Hepatocyte (in vitro differentiated cells): ENCODE measurements around the gene GTF2A2. TPM values are rescaled to one million over a fixed set of nuclear protein-coding genes. Genes with fewer than 3 reads are reported as not detected.
"Not testable (repeated sequence)": the region's sequence is repeated elsewhere in the genome, so short reads cannot be mapped to it uniquely, and the experiment has no call there.

Experiments used
- DNase-seq: peaks from one replicate; pipeline ENCODE4 v3.0.0-alpha.2; 2016; ENCODE audit warnings: low spot score
- H2AFZ ChIP-seq: fragments of 200-600 bp; sonication (generic); 2 replicates; pipeline ENCODE4 v1.6.0; 2016; ENCODE audit warnings: antibody characterized with exemption, mild to moderate bottlenecking
- H3K27ac ChIP-seq: fragments of 200-600 bp; sonication (generic); 2 replicates; pipeline ENCODE4 v1.5.1; 2016; ENCODE audit warnings: mild to moderate bottlenecking
- H3K27me3 ChIP-seq: fragments of 200-600 bp; sonication (generic); 2 replicates; pipeline ENCODE4 v1.6.1; 2016
- H3K36me3 ChIP-seq: fragments of 200-600 bp; sonication (generic); replicated peaks from 2 replicates; pipeline ENCODE4 v1.5.1; 2016; ENCODE audit warnings: low read depth; ENCODE audit not compliant: insufficient read depth
- H3K4me1 ChIP-seq: fragments of 200-600 bp; sonication (generic); 2 replicates; pipeline ENCODE4 v1.5.1; 2016; ENCODE audit warnings: mild to moderate bottlenecking, moderate library complexity; ENCODE audit not compliant: insufficient read depth
- H3K4me2 ChIP-seq: fragments of 200-600 bp; sonication (generic); 2 replicates; pipeline ENCODE4 v1.6.0; 2016
- H3K4me3 ChIP-seq: fragments of 200-600 bp; sonication (generic); 2 replicates; pipeline ENCODE4 v1.5.1; 2016; ENCODE audit warnings: mild to moderate bottlenecking
- H3K79me2 ChIP-seq: fragments of 200-600 bp; sonication (generic); 2 replicates; pipeline ENCODE4 v1.6.0; 2017; ENCODE audit warnings: mild to moderate bottlenecking
- H3K9me2 ChIP-seq: fragments of 200-600 bp; sonication (generic); replicated peaks from 2 replicates; pipeline ENCODE4 v1.6.0; 2017; ENCODE audit warnings: mild to moderate bottlenecking; ENCODE audit not compliant: insufficient read depth
- H3K9me3 ChIP-seq: fragments of 200-600 bp; sonication (generic); 2 replicates; pipeline ENCODE4 v1.5.1; 2016; ENCODE audit warnings: low read depth, mild to moderate bottlenecking
- H4K20me1 ChIP-seq: fragments of 200-600 bp; sonication (generic); 2 replicates; pipeline ENCODE4 v1.6.0; 2016; ENCODE audit warnings: mild to moderate bottlenecking; ENCODE audit not compliant: insufficient read depth, poor library complexity, severe bottlenecking
- EZH2 ChIP-seq: fragments of 200-600 bp; sonication (generic); IDR thresholded peaks from 2 replicates; pipeline ENCODE4 v1.6.1; 2016; ENCODE audit warnings: antibody characterized with exemption, mild to moderate bottlenecking, borderline replicate concordance
- EZH2phosphoT487 ChIP-seq: fragments of 200-600 bp; sonication (generic); IDR thresholded peaks from one replicate; pipeline ENCODE4 v1.6.1; 2018; ENCODE audit warnings: antibody characterized with exemption, mild to moderate bottlenecking, low read depth, moderate library complexity; ENCODE audit not compliant: unreplicated experiment, severe bottlenecking
- WGBS: methylation state at CpG from one replicate; pipeline ENCODE4 v1.1.6; 2016; ENCODE audit warnings: low lambda C conversion rate; ENCODE audit errors: missing lambda C conversion rate; 5-methylcytosine and 5-hydroxymethylcytosine counted together
- polyA plus RNA-seq: library from polyadenylated mRNA; unstranded; fragments of >200 nt; fragmentation: Nextera tagmentation; extraction: Ambion mirVana; gene quantifications from 2 replicates; pipeline ENCODE4 v1.2.1, GENCODE V29; 2016
- total RNA-seq: library from RNA; depleted of rRNA; stranded (reverse); fragments of >200 nt; gene quantifications from 2 replicates; pipeline ENCODE4 v1.2.3, GENCODE V29; 2014
- TF ChIP-seq, protein P1 (sequence below): fragments of 200-600 bp; sonication (generic); IDR thresholded peaks from 2 replicates; pipeline ENCODE4 v1.5.1; 2016; ENCODE audit warnings: antibody characterized with exemption, mild to moderate bottlenecking; ENCODE audit not compliant: poor library complexity

Gene GTF2A2
- total and polyA plus RNA-seq, 2 experiments from 2014 or later = 42.9 to 253 TPM

DNA sequence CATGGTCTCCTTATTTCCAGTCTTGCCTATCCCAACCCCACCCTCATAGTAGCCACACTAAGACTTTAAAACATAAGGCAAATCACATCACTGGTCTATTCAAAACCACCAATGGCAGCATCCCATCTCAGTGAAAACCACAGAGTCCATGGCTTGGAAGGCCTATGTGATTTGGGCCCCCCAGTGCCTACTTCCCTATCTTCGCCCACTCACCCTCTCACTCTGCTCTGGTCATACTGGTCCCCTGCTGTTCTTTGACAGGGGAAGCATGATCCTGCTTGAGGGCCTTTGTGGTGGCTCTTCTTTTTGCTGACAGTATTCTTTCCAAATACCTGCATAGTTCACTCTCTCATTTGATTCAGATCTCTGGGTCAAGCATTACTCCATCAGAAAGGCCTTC, 3.3 kb downstream of the GTF2A2 start:
- Histone ChIP-seq H3K4me3 (no peak overlapping the region), H3K27me3 (no peaks in the 10 kb centered on the region), H3K4me1 (peaks cover 12% of the 10 kb centered on the region), H3K4me2 (no peak overlapping the region), H2AFZ (no peak overlapping the region), H3K9me2 (no peaks in the 10 kb centered on the region), H3K27ac (no peak overlapping the region), H3K9me3 (no peaks in the 10 kb centered on the region), H3K36me3 (no peaks in the 10 kb centered on the region), H4K20me1 (peaks cover 17% of the 10 kb centered on the region), H3K79me2 (peaks cover 66% of the 10 kb centered on the region)
- WGBS = 100% methylated on average over 1 of the region's 1 CpG
- no peak for DNase-seq
- TF ChIP-seq EZH2phosphoT487 = no peak
- TF ChIP-seq, protein P1, sequence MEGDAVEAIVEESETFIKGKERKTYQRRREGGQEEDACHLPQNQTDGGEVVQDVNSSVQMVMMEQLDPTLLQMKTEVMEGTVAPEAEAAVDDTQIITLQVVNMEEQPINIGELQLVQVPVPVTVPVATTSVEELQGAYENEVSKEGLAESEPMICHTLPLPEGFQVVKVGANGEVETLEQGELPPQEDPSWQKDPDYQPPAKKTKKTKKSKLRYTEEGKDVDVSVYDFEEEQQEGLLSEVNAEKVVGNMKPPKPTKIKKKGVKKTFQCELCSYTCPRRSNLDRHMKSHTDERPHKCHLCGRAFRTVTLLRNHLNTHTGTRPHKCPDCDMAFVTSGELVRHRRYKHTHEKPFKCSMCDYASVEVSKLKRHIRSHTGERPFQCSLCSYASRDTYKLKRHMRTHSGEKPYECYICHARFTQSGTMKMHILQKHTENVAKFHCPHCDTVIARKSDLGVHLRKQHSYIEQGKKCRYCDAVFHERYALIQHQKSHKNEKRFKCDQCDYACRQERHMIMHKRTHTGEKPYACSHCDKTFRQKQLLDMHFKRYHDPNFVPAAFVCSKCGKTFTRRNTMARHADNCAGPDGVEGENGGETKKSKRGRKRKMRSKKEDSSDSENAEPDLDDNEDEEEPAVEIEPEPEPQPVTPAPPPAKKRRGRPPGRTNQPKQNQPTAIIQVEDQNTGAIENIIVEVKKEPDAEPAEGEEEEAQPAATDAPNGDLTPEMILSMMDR = no peak
- no peak for TF ChIP-seq EZH2

DNA sequence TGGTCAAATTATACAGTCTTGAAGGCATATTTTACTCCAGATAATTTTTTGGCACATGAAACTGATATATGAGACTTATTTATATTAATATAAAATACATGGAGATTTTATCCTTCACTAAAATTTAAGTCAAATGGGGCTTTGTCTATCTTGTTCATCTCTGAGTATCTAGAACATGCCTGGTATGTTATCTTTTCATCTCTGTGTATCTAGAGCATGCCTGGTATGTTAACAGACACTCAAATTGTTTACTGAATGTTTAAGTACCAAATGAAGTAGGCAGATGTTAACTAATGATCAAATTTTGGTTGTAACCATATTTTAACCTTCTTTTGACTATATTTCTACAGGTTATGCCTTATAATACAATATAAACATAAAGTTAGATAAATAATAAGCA, 7.7 kb downstream of the GTF2A2 start:
- H3K4me1 ChIP-seq = no peaks in the 10 kb centered on the region
- H3K79me2 ChIP-seq = peaks cover 46% of the 10 kb centered on the region
- no peak for DNase-seq
- H4K20me1 ChIP-seq = peaks cover 5% of the 10 kb centered on the region
- no peaks in the 10 kb centered on the region for H3K27me3 ChIP-seq
- no peaks in the 10 kb centered on the region for H3K36me3 ChIP-seq
- H2AFZ ChIP-seq = no peak overlapping the region
- no peak overlapping the region for H3K4me3 ChIP-seq
- H3K4me2 ChIP-seq = no peak overlapping the region
- H3K9me2 ChIP-seq = no peaks in the 10 kb centered on the region
- TF ChIP-seq EZH2phosphoT487 = no peak
- no peak for TF ChIP-seq EZH2
- TF ChIP-seq, protein P1 = no peak
- H3K27ac ChIP-seq = no peak overlapping the region
- no peaks in the 10 kb centered on the region for H3K9me3 ChIP-seq

DNA sequence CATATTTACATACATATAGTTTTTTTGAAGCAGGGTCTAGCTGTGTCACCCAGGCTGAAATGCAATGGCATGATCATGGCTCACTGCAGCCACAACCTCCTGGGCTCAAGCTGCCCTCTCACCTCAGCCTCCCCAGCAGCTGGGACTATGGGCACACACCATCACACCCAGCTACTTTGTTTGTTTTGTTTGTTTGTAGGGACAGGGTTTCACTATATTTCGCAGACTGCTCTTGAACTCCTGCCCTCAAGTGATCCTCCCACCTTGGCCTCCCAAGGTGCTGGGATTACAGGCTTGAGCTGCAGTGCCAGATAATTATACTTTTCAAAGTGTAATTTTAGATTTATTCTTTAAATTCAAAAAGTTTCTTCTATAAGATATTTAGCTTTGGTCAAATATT, 10.2 kb downstream of the GTF2A2 start:
- H3K9me3 ChIP-seq = no peaks in the 10 kb centered on the region
- no peaks in the 10 kb centered on the region for H3K36me3 ChIP-seq
- H3K4me3 ChIP-seq = no peak overlapping the region
- H3K4me1 ChIP-seq = no peaks in the 10 kb centered on the region
- peaks cover 21% of the 10 kb centered on the region for H3K79me2 ChIP-seq
- WGBS = 93% methylated on average over 1 of the region's 1 CpG
- no peaks in the 10 kb centered on the region for H4K20me1 ChIP-seq
- H3K27me3 ChIP-seq = no peaks in the 10 kb centered on the region
- no peak overlapping the region for H3K4me2 ChIP-seq
- TF ChIP-seq, protein P1 = no peak
- TF ChIP-seq EZH2phosphoT487 (no peak), EZH2 (no peak)
- no peak for DNase-seq
- H3K9me2 ChIP-seq = no peaks in the 10 kb centered on the region
- H2AFZ ChIP-seq = no peak overlapping the region
- no peak overlapping the region for H3K27ac ChIP-seq

DNA sequence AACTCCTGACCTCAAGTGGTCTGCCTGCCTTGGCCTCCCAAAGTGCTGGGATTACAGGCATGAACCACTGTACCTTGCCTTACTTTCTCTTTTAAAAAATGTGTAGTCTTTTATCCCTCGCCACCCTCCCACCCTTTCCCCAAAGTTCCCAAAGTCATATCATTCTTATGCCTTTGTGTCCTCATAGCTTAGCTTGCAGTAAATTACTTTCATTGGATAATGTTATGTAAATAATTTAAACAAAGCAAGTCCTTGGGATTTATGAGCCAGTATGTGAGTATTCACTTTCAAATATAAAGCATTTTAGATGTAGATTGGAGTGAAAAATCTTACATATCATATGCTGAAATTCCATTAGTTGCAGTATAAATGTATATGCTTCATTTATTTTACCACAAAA, 11.0 kb downstream of the GTF2A2 start:
- TF ChIP-seq EZH2 = no peak
- TF ChIP-seq EZH2phosphoT487 = no peak
- TF ChIP-seq, protein P1 = no peak
- Histone ChIP-seq H2AFZ (no peak overlapping the region), H3K4me1 (no peaks in the 10 kb centered on the region), H3K27me3 (no peaks in the 10 kb centered on the region), H3K36me3 (no peaks in the 10 kb centered on the region), H3K27ac (no peak overlapping the region), H3K4me2 (no peak overlapping the region), H3K9me2 (no peaks in the 10 kb centered on the region), H3K4me3 (no peak overlapping the region), H3K9me3 (no peaks in the 10 kb centered on the region), H3K79me2 (peaks cover 15% of the 10 kb centered on the region), H4K20me1 (no peaks in the 10 kb centered on the region)
- no peak for DNase-seq
- WGBS = 94% methylated on average over 1 of the region's 1 CpG

DNA sequence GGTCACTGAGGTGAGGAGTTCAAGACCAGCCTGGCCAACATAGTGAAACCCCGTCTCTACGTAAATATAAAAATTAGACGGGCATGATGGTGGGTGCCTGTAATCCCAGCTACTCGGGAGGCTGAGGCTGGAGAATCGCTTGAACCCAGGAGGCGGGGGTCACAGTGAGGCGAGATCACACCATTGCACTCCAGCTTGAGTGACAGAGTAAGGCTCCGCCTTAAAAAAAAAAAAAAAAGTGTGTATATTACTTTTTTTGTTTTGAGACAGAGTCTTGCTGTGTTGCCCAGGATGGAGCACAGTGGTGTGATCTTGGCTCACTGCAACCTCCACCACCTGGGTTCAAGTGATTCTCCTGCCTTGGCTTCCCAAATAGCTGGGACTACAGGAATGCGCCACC, 11.5 kb downstream of the GTF2A2 start:
- not testable (repeated sequence) for H3K36me3 ChIP-seq, H4K20me1 ChIP-seq, H3K4me2 ChIP-seq, H3K27ac ChIP-seq, H3K27me3 ChIP-seq, DNase-seq, H3K9me3 ChIP-seq, H3K4me3 ChIP-seq, H2AFZ ChIP-seq, H3K4me1 ChIP-seq, H3K9me2 ChIP-seq
- H3K79me2 ChIP-seq = peaks cover 15% of the 10 kb centered on the region
- WGBS = 96% methylated on average over 9 of the region's 9 CpGs
